ENCODE measurements around the gene JAK1. TPM values are rescaled to one million over a fixed set of nuclear protein-coding genes. Genes with fewer than 3 reads are reported as not detected.
A peak's percentile ranks its signal among the peaks of the same experiment; 100 is the strongest.

Gene JAK1
- total RNA-seq, 1 experiment from 2014 or later, result 339 TPM

DNA sequence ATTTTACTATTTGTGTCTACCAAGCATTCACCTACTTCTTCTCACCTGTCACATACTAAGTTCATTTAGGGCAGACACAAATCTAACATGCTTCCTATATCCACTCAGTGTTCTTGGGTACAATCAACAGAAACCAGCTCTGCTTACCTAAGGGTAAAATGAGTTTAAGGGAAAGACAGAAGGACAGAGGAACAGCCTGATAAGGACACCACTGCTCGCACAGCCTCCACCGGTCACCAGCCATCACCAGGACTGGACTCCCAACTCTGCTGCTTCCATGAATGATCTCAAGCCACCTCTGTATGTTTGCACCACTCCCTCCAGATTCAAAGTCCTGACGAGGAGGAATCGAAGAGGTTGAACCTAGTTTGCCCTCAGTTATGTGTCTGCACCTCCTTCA is 72.4 kb downstream of the JAK1 start:
- intact Hi-C loops (cut with micrococcal nuclease; ENCODE audit: unreplicated experiment), result loop anchor here (10.0 kb wide), 1 partner anchor 131 kb away; no protein-coding TSS in a partner anchor
- POLR2A ChIA-PET (ENCODE audit: low non-redundant PET), result no interaction called here
- TF ChIP-seq CTCF (conservative IDR thresholded peaks at IDR 0.05; ENCODE audit: low read depth, low read length) (no peak), EZH2 (IDR thresholded peaks at IDR 0.05; ENCODE audit: borderline replicate concordance, low read depth, low read length, poor library complexity, severe bottlenecking) (no peak)
- Histone ChIP-seq H3K27me3 (replicated peaks; ENCODE audit: insufficient read depth, low read depth, low read length, poor library complexity) (no peaks in the 10 kb centered on the region), H3K4me1 (ENCODE audit: insufficient read depth, low read length, poor library complexity, severe bottlenecking) (peaks cover 98% of the 10 kb centered on the region), H3K9me3 (ENCODE audit: low read depth, low read length, poor library complexity, severe bottlenecking) (no peaks in the 10 kb centered on the region), H3K27ac (ENCODE audit: low read depth, low read length, poor library complexity, severe bottlenecking) (peak overlapping the region; percentile 92), H3K4me3 (ENCODE audit: low read depth, low read length, poor library complexity, severe bottlenecking) (no peak overlapping the region), H3K36me3 (ENCODE audit: insufficient read depth, low read length, poor library complexity, severe bottlenecking) (no peaks in the 10 kb centered on the region)
- no TSS peak for BruUV-seq (replicated peaks)
- CTCF ChIA-PET, result no interaction called here
- DNase-seq (ENCODE audit: low spot score), result no peak

DNA sequence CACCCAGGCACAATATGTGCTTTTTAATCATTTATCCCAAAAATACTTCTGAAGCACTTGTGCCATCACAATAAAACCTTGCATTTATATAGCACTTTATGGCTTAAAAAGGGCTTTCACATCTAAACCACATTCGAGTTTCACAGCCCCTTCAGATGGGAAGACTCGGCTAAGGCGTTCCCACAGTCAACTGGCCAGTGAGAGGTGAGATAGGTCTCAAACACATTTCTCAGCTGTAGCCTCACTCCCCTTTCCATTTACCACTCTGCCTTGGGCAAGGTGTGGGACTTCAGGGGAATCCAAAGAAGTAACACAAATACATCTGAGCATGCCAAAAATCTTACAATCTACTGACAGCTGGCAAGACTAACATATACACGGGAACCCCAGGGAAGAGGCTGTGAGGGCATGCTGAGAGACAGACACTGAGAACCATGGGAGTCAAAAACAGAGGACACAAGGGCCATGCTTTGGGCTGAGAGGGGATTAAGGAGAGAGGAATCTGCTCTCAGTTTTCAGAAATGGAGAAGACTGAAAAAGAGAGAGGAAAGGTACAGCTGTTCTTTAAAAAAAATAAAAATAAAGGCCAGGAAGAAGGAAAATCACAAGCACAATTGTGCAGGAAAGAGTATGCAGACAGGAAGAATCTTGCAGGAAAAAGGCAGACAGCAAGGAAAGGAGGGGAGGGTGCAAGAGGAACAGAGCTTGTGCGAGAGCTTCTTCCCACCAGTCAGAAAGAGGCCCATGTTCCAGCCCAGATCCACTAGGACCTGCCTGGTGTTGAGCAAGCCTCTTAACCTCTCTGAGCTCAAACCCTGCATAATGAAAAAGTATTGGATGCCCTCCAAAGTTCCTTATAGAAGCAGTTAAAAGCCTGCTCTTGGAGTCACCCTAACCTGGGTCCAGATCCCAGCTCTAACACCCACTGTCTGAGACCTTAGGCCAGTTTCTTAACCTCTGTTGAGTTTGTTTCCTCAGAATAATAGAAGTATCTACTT is 73.5 kb downstream of the JAK1 start:
- no peaks in the 10 kb centered on the region for H3K27me3 ChIP-seq (replicated peaks; ENCODE audit: insufficient read depth, low read depth, low read length, poor library complexity)
- TF ChIP-seq EZH2 (IDR thresholded peaks at IDR 0.05; ENCODE audit: borderline replicate concordance, low read depth, low read length, poor library complexity, severe bottlenecking), result no peak
- no peak for TF ChIP-seq CTCF (conservative IDR thresholded peaks at IDR 0.05; ENCODE audit: low read depth, low read length)
- peak overlapping the region; percentile 34 for H3K4me3 ChIP-seq (ENCODE audit: low read depth, low read length, poor library complexity, severe bottlenecking)
- no peaks in the 10 kb centered on the region for H3K36me3 ChIP-seq (ENCODE audit: insufficient read depth, low read length, poor library complexity, severe bottlenecking)
- peak; percentile 63 for DNase-seq (ENCODE audit: low spot score)
- H3K4me1 ChIP-seq (ENCODE audit: insufficient read depth, low read length, poor library complexity, severe bottlenecking), result peaks cover 98% of the 10 kb centered on the region
- POLR2A ChIA-PET (ENCODE audit: low non-redundant PET), result no interaction called here
- CTCF ChIA-PET, result no interaction called here
- peak overlapping the region; percentile 92 for H3K27ac ChIP-seq (ENCODE audit: low read depth, low read length, poor library complexity, severe bottlenecking)
- BruUV-seq (replicated peaks), result no TSS peak
- intact Hi-C loops (cut with micrococcal nuclease; ENCODE audit: unreplicated experiment), result loop anchor here (10.0 kb wide), 1 partner anchor 132 kb away; no protein-coding TSS in a partner anchor
- no peaks in the 10 kb centered on the region for H3K9me3 ChIP-seq (ENCODE audit: low read depth, low read length, poor library complexity, severe bottlenecking)

- Histone ChIP-seq H3K36me3 (ENCODE audit: insufficient read depth, low read length, poor library complexity, severe bottlenecking) (no peaks in the 10 kb centered on the region), H3K27me3 (replicated peaks; ENCODE audit: insufficient read depth, low read depth, low read length, poor library complexity) (no peaks in the 10 kb centered on the region), H3K4me3 (ENCODE audit: low read depth, low read length, poor library complexity, severe bottlenecking) (peak overlapping the region; percentile 34), H3K4me1 (ENCODE audit: insufficient read depth, low read length, poor library complexity, severe bottlenecking) (peaks cover 98% of the 10 kb centered on the region), H3K9me3 (ENCODE audit: low read depth, low read length, poor library complexity, severe bottlenecking) (no peaks in the 10 kb centered on the region), H3K27ac (ENCODE audit: low read depth, low read length, poor library complexity, severe bottlenecking) (peak overlapping the region; percentile 92)
- ChIA-PET CTCF (no interaction called here), POLR2A (ENCODE audit: low non-redundant PET) (no interaction called here)
- no peak for TF ChIP-seq EZH2 (IDR thresholded peaks at IDR 0.05; ENCODE audit: borderline replicate concordance, low read depth, low read length, poor library complexity, severe bottlenecking)
- no peak for TF ChIP-seq CTCF (conservative IDR thresholded peaks at IDR 0.05; ENCODE audit: low read depth, low read length)
- intact Hi-C loops (cut with micrococcal nuclease; ENCODE audit: unreplicated experiment), result loop anchor here (10.0 kb wide), 1 partner anchor 133 kb away; no protein-coding TSS in a partner anchor
- TSS peak; percentile 59 for BruUV-seq (replicated peaks)
- DNase-seq (ENCODE audit: low spot score), result peak; percentile 55
These were observed 74.9 kb downstream of the JAK1 start for GRCh38 chr1:64891448-64891825.
